SH-SY5Y (cell line): ENCODE measurements around the gene CHRND.

Experiments
- GATA2 ChIP-seq: IDR thresholded peaks from 2 replicates; pipeline ENCODE4 v1.6.1; 2011; ENCODE audit warnings: mild to moderate bottlenecking, low read depth, low read length
- GATA3 ChIP-seq: IDR thresholded peaks from 2 replicates; pipeline ENCODE4 v1.6.1; 2011; ENCODE audit warnings: low read depth, mild to moderate bottlenecking, low read length, moderate library complexity

DNA sequence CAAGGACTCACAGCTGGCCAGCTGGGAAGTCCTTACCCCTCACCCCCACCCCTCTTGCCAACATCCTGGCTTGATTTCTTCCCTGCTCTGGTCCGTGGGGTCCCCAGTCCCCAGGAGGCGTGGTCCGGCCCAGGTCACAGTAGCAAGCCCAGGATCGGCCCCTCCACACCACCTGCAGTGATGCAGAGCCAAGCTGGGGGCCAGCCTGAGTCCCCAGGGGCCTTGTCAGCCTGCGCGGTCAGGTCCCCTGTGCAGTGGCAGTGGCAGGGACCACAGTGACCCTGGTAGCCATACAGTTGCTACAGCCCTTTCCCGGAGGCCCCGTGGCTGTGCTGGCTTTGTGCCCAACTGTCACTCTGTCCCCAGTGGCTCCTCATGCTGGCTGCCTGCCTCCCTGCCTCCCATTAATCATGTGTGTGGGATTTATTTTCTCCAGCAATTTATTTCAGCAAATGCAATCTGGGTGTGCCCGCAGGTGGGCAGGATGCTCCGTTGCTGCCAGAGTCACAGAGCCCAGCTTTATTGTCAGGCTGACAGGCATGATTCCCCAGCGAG is 14.5 kb upstream of the CHRND start:
- TF ChIP-seq GATA2 (no peak), GATA3 (no peak)
